ENCODE measurements around the gene FAM3A. TPM values are rescaled to one million over a fixed set of nuclear protein-coding genes. Genes with fewer than 3 reads are reported as not detected.

FAM3A gene
- total RNA-seq, 1 donor = 24.6 TPM

DNA sequence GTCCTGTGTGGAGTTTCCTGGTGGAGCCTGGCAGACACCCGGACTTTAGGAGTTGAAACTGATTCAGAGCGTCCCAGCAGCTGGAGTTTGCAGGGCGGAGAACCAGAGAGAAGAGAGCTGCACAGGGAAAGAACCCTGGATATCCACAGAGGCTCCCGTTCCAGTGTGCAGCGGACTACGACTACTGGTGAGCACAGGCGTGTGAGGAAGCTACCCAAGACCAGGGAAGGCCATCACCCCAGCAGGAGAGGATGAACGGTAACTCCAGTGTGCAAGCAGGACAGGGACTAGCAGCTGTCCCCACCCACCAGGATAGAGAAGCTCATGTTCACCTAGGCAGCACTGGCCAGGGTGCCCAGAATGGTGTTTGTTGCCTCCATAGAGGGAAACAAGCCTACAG lies 39.2 kb downstream of the FAM3A start:
- DNase-seq (ENCODE audit: low read depth) = no peak
- TF ChIP-seq CTCF (IDR thresholded peaks at IDR 0.05; ENCODE audit: insufficient read depth, low read depth, low read length) = no peak

DNA sequence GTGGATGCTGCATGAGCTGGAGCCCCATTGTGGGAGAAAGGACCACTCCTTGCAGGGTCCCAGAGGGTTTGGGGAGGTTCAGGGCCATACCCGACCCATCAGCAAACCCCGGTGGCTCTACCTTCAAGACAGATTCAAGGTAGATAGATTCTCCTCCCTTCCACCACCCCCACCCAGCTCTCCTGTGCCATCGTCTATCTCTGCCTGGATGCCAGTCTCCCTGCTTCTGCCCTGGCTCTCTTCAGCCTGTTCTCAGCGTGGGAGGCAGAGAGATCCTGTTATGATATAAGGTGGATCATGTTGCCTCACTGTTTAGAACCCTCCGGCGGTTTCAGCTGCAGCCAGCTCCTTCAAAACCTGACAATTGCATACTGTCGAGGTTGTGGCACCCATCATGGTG lies 42.3 kb downstream of the FAM3A start:
- no peak for DNase-seq (ENCODE audit: low read depth)
- no peak overlapping the region for H3K4me3 ChIP-seq (ENCODE audit: low read depth, low read length)
- TF ChIP-seq CTCF (IDR thresholded peaks at IDR 0.05; ENCODE audit: insufficient read depth, low read depth, low read length) = no peak

More for the DNA sequence above, 39.2 kb downstream of the FAM3A start:
- H3K4me3 ChIP-seq (ENCODE audit: low read depth, low read length) = no peak overlapping the region

- DNase-seq (ENCODE audit: low read depth) = no peak
- TF ChIP-seq CTCF (IDR thresholded peaks at IDR 0.05; ENCODE audit: insufficient read depth, low read depth, low read length) = no peak
- H3K4me3 ChIP-seq (ENCODE audit: low read depth, low read length) = no peak overlapping the region
Observed at GRCh38 chrX:154472685-154473632, 43.1 kb downstream of the FAM3A start.

DNA sequence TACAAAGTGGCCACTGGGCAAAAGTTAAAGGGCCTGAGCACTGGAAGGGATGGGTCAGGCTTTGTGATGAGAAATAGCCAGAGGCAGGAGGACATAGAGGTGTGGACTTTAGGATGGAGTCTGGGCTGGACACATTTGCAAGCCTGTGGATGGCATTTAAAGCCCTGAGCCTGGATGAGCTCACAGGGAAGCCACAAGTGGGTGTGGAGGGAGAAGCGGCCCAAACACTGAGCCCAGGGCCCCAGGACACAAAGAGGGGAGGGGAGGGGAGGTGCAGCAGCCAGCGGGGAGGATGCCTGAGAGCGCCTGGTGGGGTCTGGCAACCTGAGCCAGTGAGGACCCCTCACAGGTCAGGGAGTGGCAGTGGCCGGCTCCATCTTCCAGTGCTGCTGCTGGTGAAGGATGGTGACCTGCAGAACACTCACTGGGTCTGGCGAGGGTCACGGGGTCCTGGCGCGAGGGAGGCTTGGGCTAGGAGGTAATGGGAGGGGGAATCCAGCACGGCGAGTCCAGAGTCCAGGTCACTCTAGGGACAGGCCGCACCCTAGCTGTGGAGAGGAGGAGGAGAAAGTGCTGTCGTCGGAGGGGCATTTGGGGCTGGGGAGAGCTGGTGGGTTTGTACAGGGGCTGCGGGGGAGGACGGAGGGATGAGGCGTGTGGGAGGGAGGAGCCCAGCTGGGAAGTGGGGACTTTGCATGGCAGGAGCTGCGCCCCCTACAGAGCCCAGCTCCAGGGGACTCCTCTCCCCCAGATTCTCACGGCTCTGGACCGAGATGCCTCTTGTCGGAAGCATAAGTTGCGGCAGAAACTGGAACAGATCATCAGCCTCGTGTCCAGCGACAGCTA lies 44.0 kb downstream of the FAM3A start:
- no peak for TF ChIP-seq CTCF (IDR thresholded peaks at IDR 0.05; ENCODE audit: insufficient read depth, low read depth, low read length)
- DNase-seq (ENCODE audit: low read depth) = no peak
- H3K4me3 ChIP-seq (ENCODE audit: low read depth, low read length) = no peak overlapping the region

GRCh38 chrX:154470914-154471568 lies 45.0 kb downstream of the FAM3A start:
- DNase-seq (ENCODE audit: low read depth) = no peak
- H3K4me3 ChIP-seq (ENCODE audit: low read depth, low read length) = no peak overlapping the region
- no peak for TF ChIP-seq CTCF (IDR thresholded peaks at IDR 0.05; ENCODE audit: insufficient read depth, low read depth, low read length)

- DNase-seq (ENCODE audit: low read depth) = no peak
- no peak for TF ChIP-seq CTCF (IDR thresholded peaks at IDR 0.05; ENCODE audit: insufficient read depth, low read depth, low read length)
- no peak overlapping the region for H3K4me3 ChIP-seq (ENCODE audit: low read depth, low read length)
Observed at GRCh38 chrX:154470434-154470833, 45.6 kb downstream of the FAM3A start.

All from fibroblast of villous mesenchyme (primary cell).